Loucy (cell line): ENCODE measurements around the gene PCBP3.

ENCODE experiments used
- EZH2phosphoT487 ChIP-seq: fragments of 200-600 bp; IDR thresholded peaks from 2 replicates; pipeline ENCODE4 v1.6.1; 2018; ENCODE audit warnings: antibody characterized with exemption, mild to moderate bottlenecking, moderate library complexity, borderline replicate concordance
- TF ChIP-seq, protein P1 (sequence below): fragments of 200-600 bp; sonication (generic); conservative IDR thresholded peaks from 2 replicates; pipeline ENCODE4 v1.5.1; 2014; ENCODE audit warnings: mild to moderate bottlenecking, antibody characterized with exemption, low read length

DNA sequence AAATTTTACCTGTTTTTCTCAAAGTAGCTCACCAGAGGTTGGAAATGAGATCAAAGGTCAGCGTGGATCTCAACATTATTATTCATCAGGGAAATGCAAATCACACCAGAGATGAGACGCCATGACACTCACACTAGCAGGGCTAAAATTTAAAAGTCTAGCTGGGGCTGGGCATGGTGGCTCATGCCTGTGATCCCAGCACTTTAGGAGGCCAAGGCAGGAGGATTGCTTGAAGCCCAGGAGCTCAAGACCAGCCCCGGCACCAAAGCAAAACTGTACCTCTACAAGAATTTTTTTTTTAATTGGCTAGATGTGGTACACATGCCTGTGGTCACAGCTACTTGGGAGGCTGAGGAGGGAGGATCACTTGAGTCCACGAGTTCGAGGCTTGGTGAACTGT is 41.4 kb upstream of the PCBP3 start:
- TF ChIP-seq, protein P1, sequence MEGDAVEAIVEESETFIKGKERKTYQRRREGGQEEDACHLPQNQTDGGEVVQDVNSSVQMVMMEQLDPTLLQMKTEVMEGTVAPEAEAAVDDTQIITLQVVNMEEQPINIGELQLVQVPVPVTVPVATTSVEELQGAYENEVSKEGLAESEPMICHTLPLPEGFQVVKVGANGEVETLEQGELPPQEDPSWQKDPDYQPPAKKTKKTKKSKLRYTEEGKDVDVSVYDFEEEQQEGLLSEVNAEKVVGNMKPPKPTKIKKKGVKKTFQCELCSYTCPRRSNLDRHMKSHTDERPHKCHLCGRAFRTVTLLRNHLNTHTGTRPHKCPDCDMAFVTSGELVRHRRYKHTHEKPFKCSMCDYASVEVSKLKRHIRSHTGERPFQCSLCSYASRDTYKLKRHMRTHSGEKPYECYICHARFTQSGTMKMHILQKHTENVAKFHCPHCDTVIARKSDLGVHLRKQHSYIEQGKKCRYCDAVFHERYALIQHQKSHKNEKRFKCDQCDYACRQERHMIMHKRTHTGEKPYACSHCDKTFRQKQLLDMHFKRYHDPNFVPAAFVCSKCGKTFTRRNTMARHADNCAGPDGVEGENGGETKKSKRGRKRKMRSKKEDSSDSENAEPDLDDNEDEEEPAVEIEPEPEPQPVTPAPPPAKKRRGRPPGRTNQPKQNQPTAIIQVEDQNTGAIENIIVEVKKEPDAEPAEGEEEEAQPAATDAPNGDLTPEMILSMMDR = no peak
- no peak for TF ChIP-seq EZH2phosphoT487
